ENCODE results near the gene CDPF1. TPM values are rescaled to one million over a fixed set of nuclear protein-coding genes. Genes with fewer than 3 reads are reported as not detected.

The CDPF1 gene
- total RNA-seq, 1 experiment from 2014 or later = 14.1 TPM

- H3K79me2 ChIP-seq (ENCODE audit: low read length) = no peaks in the 10 kb centered on the region
- H3K36me3 ChIP-seq (ENCODE audit: low read depth, low read length) = peaks cover 4% of the 10 kb centered on the region; the same call in 1 of the 2 replicates
- TF ChIP-seq EZH2phosphoT487 (IDR thresholded peaks at IDR 0.05; ENCODE audit: borderline replicate concordance, low read length) (no peak), CTCF (conservative IDR thresholded peaks at IDR 0.05; ENCODE audit: low read depth, low read length) (no peak), EZH2 (IDR thresholded peaks at IDR 0.05; ENCODE audit: low read length, unreplicated experiment) (no peak)
- H3K4me3 ChIP-seq (ENCODE audit: low read length) = no peak overlapping the region
- H3K9me3 ChIP-seq (ENCODE audit: low read length) = no peaks in the 10 kb centered on the region
- no peaks in the 10 kb centered on the region for H3K9me2 ChIP-seq (replicated peaks; ENCODE audit: low read length)
- H2AFZ ChIP-seq (ENCODE audit: low read length) = no peak overlapping the region
- no peaks in the 10 kb centered on the region for H4K20me1 ChIP-seq (ENCODE audit: low read length)
- CTCF ChIA-PET = no interaction called here
- H3K4me2 ChIP-seq (ENCODE audit: low read length) = no peak overlapping the region
- BruUV-seq (replicated peaks) = no TSS peak
- H3F3A ChIP-seq (ENCODE audit: low read length, unreplicated experiment) = no peaks in the 10 kb centered on the region
- intact Hi-C loops (cut with micrococcal nuclease) = no loop called here
- H3K27me3 ChIP-seq (ENCODE audit: low read length) = no peaks in the 10 kb centered on the region
- H3K27ac ChIP-seq (ENCODE audit: low read length) = no peak overlapping the region
- ATAC-seq (no peak), DNase-seq (no peak)
- H3K4me1 ChIP-seq (ENCODE audit: insufficient read depth, low read length) = no peaks in the 10 kb centered on the region
- no peak overlapping the region for H3K9ac ChIP-seq (ENCODE audit: low read length)
- POLR2A ChIA-PET (ENCODE audit: unreplicated experiment) = no interaction called here
Measured at GRCh38 chr22:46280063-46280817, 30.1 kb upstream of the CDPF1 start.

GRCh38 chr22:46278656-46279645 is 28.9 kb upstream of the CDPF1 start:
- TF ChIP-seq EZH2phosphoT487 (IDR thresholded peaks at IDR 0.05; ENCODE audit: borderline replicate concordance, low read length) (no peak), EZH2 (IDR thresholded peaks at IDR 0.05; ENCODE audit: low read length, unreplicated experiment) (no peak), CTCF (conservative IDR thresholded peaks at IDR 0.05; ENCODE audit: low read depth, low read length) (no peak)
- Histone ChIP-seq H3K4me1 (ENCODE audit: insufficient read depth, low read length) (no peaks in the 10 kb centered on the region), H3K79me2 (ENCODE audit: low read length) (no peaks in the 10 kb centered on the region), H3K9me3 (ENCODE audit: low read length) (no peaks in the 10 kb centered on the region), H3K4me3 (ENCODE audit: low read length) (no peak overlapping the region), H4K20me1 (ENCODE audit: low read length) (no peaks in the 10 kb centered on the region), H3K4me2 (ENCODE audit: low read length) (no peak overlapping the region), H3K9me2 (replicated peaks; ENCODE audit: low read length) (no peaks in the 10 kb centered on the region), H3K27me3 (ENCODE audit: low read length) (no peaks in the 10 kb centered on the region), H3F3A (ENCODE audit: low read length, unreplicated experiment) (no peaks in the 10 kb centered on the region), H3K27ac (ENCODE audit: low read length) (no peak overlapping the region), H3K9ac (ENCODE audit: low read length) (no peak overlapping the region), H3K36me3 (ENCODE audit: low read depth, low read length) (peaks cover 4% of the 10 kb centered on the region; the same call in 1 of the 2 replicates), H2AFZ (ENCODE audit: low read length) (no peak overlapping the region)
- ATAC-seq (no peak), DNase-seq (no peak)
- POLR2A ChIA-PET (ENCODE audit: unreplicated experiment) = no interaction called here
- intact Hi-C loops (cut with micrococcal nuclease) = no loop called here
- no TSS peak for BruUV-seq (replicated peaks)
- CTCF ChIA-PET = interaction anchor here (0.6 kb wide), 1 partner anchor 162 kb away, joined by 12 read pairs; no protein-coding TSS in a partner anchor
